GM18505 (cell line): ENCODE measurements around the gene RUNX1.

Experiments
- ATAC-seq: cut with Tn5 transposase; IDR thresholded peaks from one replicate; pipeline ENCODE4 v1.9.1; 2021; ENCODE audit not compliant: unreplicated experiment
- POLR2A ChIP-seq: IDR thresholded peaks from 4 replicates; pipeline ENCODE4 v1.6.1; 2011; ENCODE audit warnings: borderline replicate concordance; ENCODE audit not compliant: insufficient read depth, insufficient read length; ENCODE audit errors: extremely low read depth

The RUNX1 gene

GRCh38 chr21:35077466-35077865 is 28.4 kb upstream of the RUNX1 start:
- no peak for TF ChIP-seq POLR2A

GRCh38 chr21:35075546-35075945 is 26.4 kb upstream of the RUNX1 start:
- no peak for TF ChIP-seq POLR2A
- ATAC-seq, result no peak

More at GRCh38 chr21:35077466-35077865, 28.4 kb upstream of the RUNX1 start:
- ATAC-seq, result no peak

- no peak for ATAC-seq
- TF ChIP-seq POLR2A, result no peak
These were observed 23.9 kb upstream of the RUNX1 start for GRCh38 chr21:35072960-35073359.

- no peak for ATAC-seq
- TF ChIP-seq POLR2A, result no peak
These were observed 23.5 kb upstream of the RUNX1 start for GRCh38 chr21:35072557-35072956.

- no peak for TF ChIP-seq POLR2A
- no peak for ATAC-seq
These were observed 22.2 kb upstream of the RUNX1 start for GRCh38 chr21:35071347-35071746.

- TF ChIP-seq POLR2A, result no peak
- no peak for ATAC-seq
These were observed 21.3 kb upstream of the RUNX1 start for GRCh38 chr21:35070436-35070835.

- TF ChIP-seq POLR2A, result no peak
- no peak for ATAC-seq
These were observed 17.7 kb upstream of the RUNX1 start for GRCh38 chr21:35066824-35067223.

GRCh38 chr21:35063428-35064172 is 14.5 kb upstream of the RUNX1 start:
- no peak for TF ChIP-seq POLR2A
- ATAC-seq, result no peak

- ATAC-seq, result no peak
- TF ChIP-seq POLR2A, result no peak
These were observed 12.9 kb upstream of the RUNX1 start for GRCh38 chr21:35062016-35062415.

- no peak for ATAC-seq
- TF ChIP-seq POLR2A, result no peak
These were observed 10.6 kb upstream of the RUNX1 start for GRCh38 chr21:35059742-35060141.

GRCh38 chr21:35058058-35058457 is 9.0 kb upstream of the RUNX1 start:
- no peak for ATAC-seq
- TF ChIP-seq POLR2A, result no peak

- TF ChIP-seq POLR2A, result no peak
- peak; percentile 55 for ATAC-seq
These were observed 8.3 kb upstream of the RUNX1 start for GRCh38 chr21:35057428-35057827.

- ATAC-seq, result no peak
- no peak for TF ChIP-seq POLR2A
These were observed 4.4 kb upstream of the RUNX1 start for GRCh38 chr21:35053356-35054096.

GRCh38 chr21:35052801-35053200 is 3.7 kb upstream of the RUNX1 start:
- ATAC-seq, result no peak
- TF ChIP-seq POLR2A, result no peak

- no peak for TF ChIP-seq POLR2A
- ATAC-seq, result peak; percentile 22
These were observed 2.3 kb upstream of the RUNX1 start for GRCh38 chr21:35051287-35051818.
